ENCODE data around the gene SLC36A1. TPM values are rescaled to one million over a fixed set of nuclear protein-coding genes. Genes with fewer than 3 reads are reported as not detected.
A peak's percentile ranks its signal among the peaks of the same experiment; 100 is the strongest.

SLC36A1 gene
- total and polyA plus RNA-seq, 2 experiments from 2014 or later: 10.9 to 19.5 TPM

DNA sequence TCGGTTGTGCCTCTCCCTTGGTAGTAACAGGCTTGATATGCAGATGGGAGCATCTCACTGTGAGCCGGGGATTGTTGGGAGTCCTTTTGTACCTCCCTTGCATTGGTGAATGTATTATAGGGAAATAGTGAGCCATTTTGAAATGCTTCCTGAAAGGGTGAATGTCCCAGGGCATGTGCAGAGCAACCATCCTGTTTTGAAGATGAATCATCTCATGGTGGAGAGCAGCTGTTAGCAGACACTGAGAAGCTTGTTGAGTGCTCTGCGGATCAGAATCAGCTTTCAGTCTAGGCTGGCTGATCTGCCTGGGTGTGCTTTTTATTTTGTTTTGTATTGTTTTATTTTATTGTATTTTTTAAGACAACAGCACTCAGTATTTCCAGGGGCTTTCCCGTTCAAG lies 29.7 kb downstream of the SLC36A1 start:
- Histone ChIP-seq H3K9me3 (ENCODE audit: low read depth) (no peaks in the 10 kb centered on the region), H2AFZ (no peak overlapping the region), H4K20me1 (ENCODE audit: insufficient read depth, poor library complexity, severe bottlenecking) (no peaks in the 10 kb centered on the region), H3K79me2 (no peaks in the 10 kb centered on the region), H3K27me3 (no peaks in the 10 kb centered on the region), H3K27ac (no peak overlapping the region), H3K36me3 (replicated peaks; ENCODE audit: insufficient read depth, low read depth) (no peaks in the 10 kb centered on the region), H3K4me1 (ENCODE audit: insufficient read depth) (no peaks in the 10 kb centered on the region), H3K4me2 (no peak overlapping the region), H3K4me3 (no peak overlapping the region), H3K9me2 (replicated peaks; ENCODE audit: insufficient read depth) (no peaks in the 10 kb centered on the region)
- no peak for DNase-seq (ENCODE audit: low spot score)
- WGBS (ENCODE audit: low lambda C conversion rate, missing lambda C conversion rate): 98% methylated on average over 4 of the region's 4 CpGs
- TF ChIP-seq, protein P1, sequence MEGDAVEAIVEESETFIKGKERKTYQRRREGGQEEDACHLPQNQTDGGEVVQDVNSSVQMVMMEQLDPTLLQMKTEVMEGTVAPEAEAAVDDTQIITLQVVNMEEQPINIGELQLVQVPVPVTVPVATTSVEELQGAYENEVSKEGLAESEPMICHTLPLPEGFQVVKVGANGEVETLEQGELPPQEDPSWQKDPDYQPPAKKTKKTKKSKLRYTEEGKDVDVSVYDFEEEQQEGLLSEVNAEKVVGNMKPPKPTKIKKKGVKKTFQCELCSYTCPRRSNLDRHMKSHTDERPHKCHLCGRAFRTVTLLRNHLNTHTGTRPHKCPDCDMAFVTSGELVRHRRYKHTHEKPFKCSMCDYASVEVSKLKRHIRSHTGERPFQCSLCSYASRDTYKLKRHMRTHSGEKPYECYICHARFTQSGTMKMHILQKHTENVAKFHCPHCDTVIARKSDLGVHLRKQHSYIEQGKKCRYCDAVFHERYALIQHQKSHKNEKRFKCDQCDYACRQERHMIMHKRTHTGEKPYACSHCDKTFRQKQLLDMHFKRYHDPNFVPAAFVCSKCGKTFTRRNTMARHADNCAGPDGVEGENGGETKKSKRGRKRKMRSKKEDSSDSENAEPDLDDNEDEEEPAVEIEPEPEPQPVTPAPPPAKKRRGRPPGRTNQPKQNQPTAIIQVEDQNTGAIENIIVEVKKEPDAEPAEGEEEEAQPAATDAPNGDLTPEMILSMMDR (IDR thresholded peaks at IDR 0.05; ENCODE audit: poor library complexity): no peak
- TF ChIP-seq EZH2 (IDR thresholded peaks at IDR 0.05; ENCODE audit: borderline replicate concordance): no peak
- no peak for TF ChIP-seq EZH2phosphoT487 (IDR thresholded peaks at IDR 0.05; ENCODE audit: low read depth, severe bottlenecking, unreplicated experiment)

DNA sequence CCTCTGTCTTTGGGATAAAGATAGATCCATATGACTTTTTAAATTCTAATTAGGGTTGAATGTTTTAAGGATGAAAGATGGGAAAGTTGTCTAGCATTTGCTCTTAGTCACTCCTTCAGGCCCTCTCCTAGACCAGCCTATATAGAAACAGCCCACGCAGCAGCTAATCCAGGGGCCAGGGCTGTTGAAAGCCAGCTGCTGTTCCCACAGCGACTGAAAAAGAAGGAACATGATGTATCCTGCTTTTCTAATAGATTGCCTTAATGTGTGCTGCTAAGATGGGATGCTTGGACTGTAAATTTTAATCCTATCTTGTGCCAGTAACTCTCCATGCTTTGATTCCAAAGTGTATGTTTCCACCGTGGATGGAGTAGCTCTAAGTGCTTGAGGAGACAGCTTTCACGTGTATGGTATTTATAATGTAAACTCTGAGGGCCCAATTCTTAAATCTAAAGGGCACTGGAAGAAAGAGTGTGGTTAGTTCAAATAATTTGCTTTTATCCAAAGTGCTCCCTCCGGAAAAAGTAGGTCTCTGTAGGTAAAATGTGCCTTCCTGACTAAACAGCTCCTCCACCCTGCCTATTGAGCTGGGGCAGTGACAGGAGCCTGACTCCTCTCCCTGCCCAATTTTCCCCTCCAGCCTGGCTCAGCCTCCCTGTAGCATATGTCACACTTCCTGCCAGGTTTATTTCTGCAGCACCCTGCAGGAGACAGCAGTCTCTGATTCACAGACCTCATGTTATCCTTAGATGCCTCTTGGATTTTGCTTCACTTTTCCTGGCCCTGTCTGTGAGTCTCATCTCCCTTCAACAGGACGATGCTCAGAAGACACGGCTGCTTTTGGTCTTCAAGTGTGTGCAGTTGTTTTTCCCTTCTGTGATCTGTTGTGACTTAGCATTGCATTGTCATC lies 33.2 kb downstream of the SLC36A1 start:
- H3K4me2 ChIP-seq: no peak overlapping the region
- TF ChIP-seq, protein P1 (IDR thresholded peaks at IDR 0.05; ENCODE audit: poor library complexity): no peak
- H3K27me3 ChIP-seq: no peaks in the 10 kb centered on the region
- no peak overlapping the region for H3K4me3 ChIP-seq
- no peaks in the 10 kb centered on the region for H3K9me3 ChIP-seq (ENCODE audit: low read depth)
- DNase-seq (ENCODE audit: low spot score): peak; percentile 27
- peak overlapping the region; percentile 17 for H3K27ac ChIP-seq
- H2AFZ ChIP-seq: no peak overlapping the region
- no peaks in the 10 kb centered on the region for H3K4me1 ChIP-seq (ENCODE audit: insufficient read depth)
- no peaks in the 10 kb centered on the region for H3K36me3 ChIP-seq (replicated peaks; ENCODE audit: insufficient read depth, low read depth)
- H3K79me2 ChIP-seq: no peaks in the 10 kb centered on the region
- WGBS (ENCODE audit: low lambda C conversion rate, missing lambda C conversion rate): 57% methylated on average over 7 of the region's 7 CpGs
- H3K9me2 ChIP-seq (replicated peaks; ENCODE audit: insufficient read depth): no peaks in the 10 kb centered on the region
- H4K20me1 ChIP-seq (ENCODE audit: insufficient read depth, poor library complexity, severe bottlenecking): no peaks in the 10 kb centered on the region

DNA sequence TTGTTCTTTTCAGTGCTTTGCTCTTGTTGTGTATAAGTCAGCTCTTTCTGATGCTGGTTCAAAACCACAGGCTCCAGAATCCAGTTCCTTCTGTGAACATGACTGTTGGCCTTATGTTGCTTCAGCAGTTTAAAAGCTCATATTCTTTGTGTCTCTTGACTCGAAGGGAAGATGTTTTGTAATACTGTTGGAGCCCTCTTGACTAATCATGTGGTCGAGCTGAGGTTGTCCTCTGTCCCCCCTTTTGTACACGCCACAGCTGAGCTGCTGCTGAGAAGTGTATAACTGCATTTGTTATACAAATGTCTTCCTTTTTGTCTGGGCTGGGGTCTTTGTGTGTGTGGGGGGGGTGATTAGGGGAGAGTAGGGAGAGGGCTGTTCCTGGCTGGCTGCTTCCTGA lies 35.8 kb downstream of the SLC36A1 start:
- no peak overlapping the region for H3K4me2 ChIP-seq
- DNase-seq (ENCODE audit: low spot score): no peak

More for the DNA sequence above, 35.8 kb downstream of the SLC36A1 start:
- Histone ChIP-seq H3K27ac (no peak overlapping the region), H3K4me3 (no peak overlapping the region), H3K4me1 (ENCODE audit: insufficient read depth) (no peaks in the 10 kb centered on the region), H3K9me2 (replicated peaks; ENCODE audit: insufficient read depth) (no peaks in the 10 kb centered on the region), H3K9me3 (ENCODE audit: low read depth) (no peaks in the 10 kb centered on the region), H3K79me2 (no peaks in the 10 kb centered on the region), H3K36me3 (replicated peaks; ENCODE audit: insufficient read depth, low read depth) (no peaks in the 10 kb centered on the region), H2AFZ (no peak overlapping the region), H4K20me1 (ENCODE audit: insufficient read depth, poor library complexity, severe bottlenecking) (no peaks in the 10 kb centered on the region), H3K27me3 (no peaks in the 10 kb centered on the region)
- WGBS (ENCODE audit: low lambda C conversion rate, missing lambda C conversion rate): 82% methylated on average over 3 of the region's 3 CpGs
- TF ChIP-seq, protein P1 (IDR thresholded peaks at IDR 0.05; ENCODE audit: poor library complexity): no peak
- no peak for TF ChIP-seq EZH2phosphoT487 (IDR thresholded peaks at IDR 0.05; ENCODE audit: low read depth, severe bottlenecking, unreplicated experiment)
- no peak for TF ChIP-seq EZH2 (IDR thresholded peaks at IDR 0.05; ENCODE audit: borderline replicate concordance)
